Fibroblast of upper back skin (primary cell): ENCODE results near the gene HECTD1.
"Not testable (repeated sequence)": the region's sequence is repeated elsewhere in the genome, so short reads cannot be mapped to it uniquely, and the experiment has no call there.

Source experiments
- DNase-seq: peaks from one replicate; pipeline ENCODE4 v3.0.0-alpha.2; 2013

HECTD1 gene

DNA sequence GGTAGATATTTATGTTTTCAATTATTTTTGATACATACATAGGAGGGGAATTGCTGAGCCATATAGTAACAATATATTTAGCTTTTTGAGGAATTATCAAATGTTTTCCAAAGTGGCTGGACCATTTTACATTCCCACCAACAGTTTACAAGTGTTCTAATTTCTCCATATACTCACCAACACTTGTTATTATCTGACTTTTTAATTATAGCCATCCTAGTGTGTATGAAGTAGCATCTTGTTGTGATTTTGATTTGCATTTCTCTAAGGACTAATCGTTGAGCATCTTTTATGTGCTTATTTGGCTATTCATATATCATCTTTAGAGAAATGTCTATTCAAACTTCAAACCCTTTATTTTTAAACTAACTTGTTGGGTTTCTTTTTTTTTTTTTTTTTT is 17.2 kb upstream of the HECTD1 start:
- no peak for DNase-seq

DNA sequence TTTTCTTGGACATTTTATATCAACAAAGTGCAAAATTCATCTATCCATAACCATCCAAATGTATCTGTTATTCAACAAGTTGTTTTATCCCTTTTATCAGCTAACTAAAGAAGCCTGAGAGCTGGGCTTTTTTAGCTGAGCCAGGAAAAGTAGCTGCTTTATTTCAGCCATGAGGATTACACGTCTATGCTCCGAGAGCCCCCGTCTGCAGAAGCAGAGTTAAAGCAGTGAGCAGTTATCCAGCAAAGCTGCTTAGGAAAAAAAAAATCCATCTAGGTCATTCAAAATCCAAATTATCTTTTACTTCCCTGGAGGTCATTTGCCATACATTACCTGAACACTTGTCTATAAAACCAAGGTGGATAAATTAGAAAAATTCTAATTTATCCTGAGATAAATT is 15.7 kb upstream of the HECTD1 start:
- DNase-seq, result no peak

DNA sequence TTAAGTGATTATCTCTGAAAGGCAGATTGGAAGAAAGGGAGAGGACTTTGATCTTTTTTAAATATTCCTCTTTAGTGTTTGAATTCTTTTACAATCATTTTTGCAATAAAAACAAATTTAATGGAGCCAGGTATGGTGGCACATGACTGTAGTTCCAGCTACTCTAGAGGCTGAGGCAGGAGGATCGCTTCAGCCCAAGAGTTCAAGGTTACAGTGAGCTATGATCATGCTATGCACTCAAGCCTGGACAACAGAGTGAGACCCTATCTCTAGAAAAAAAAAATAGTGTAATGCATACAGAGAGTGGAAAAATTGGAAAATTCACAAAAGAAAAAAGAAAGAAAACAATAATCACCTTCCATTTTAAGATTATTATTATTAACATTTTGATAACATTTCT is 15.2 kb upstream of the HECTD1 start:
- DNase-seq, result no peak

DNA sequence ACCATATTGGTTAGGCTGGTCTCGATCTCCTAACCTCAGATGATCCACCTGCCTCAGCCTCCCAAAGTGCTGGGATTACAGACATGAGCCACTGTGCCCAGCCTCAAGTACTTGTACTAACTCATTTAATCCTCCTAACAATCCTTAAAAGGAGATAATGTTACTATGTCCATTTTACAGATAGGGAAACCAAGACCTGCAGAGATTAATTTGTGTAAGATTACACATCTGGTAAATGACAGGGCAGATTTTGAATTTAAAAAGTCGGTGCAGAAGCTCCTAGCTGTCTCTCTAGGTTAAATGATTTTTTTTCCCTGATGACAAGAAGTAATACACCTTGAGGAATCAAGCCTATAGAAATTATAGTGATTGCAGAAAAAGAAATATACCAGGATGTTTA is 13.7 kb upstream of the HECTD1 start:
- no peak for DNase-seq

DNA sequence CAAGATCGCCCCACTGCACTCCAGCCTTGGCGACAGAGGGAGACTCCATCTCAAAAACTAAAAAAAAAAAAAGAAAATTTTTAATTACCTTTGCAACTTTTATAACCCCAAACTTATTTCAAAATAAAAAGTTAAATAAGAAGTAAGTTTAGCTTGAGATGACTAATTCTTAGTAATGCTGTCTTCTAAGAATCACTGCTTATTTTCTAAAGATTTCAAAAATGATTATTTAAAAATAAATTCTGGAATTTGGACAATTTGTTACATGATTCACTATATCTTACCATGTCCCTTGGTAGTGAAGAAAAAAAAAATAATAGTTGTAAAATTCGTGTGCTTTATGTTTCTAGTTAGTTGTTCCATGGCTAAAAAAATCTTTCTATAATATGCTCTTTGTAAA is 11.6 kb upstream of the HECTD1 start:
- no peak for DNase-seq

DNA sequence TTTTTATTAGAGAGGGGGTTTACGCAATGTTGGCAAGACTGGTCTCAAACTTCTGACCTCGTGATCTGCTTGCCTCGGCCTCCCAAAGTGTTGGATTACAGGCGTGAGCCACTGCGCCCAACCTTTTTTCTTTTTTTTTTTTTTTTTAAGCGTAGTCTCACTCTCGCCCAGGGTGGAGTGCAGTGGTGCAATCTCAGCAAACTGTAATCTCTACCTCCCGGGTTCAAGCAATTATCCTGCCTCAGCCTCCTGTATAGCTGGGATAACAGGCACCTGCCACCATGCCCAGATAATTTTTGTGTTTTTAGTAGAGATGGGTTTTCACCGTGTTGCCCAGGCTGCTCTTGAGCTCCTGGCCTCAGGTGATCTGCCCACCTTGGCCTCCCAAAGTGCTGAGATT is 8.8 kb upstream of the HECTD1 start:
- no peak for DNase-seq

DNA sequence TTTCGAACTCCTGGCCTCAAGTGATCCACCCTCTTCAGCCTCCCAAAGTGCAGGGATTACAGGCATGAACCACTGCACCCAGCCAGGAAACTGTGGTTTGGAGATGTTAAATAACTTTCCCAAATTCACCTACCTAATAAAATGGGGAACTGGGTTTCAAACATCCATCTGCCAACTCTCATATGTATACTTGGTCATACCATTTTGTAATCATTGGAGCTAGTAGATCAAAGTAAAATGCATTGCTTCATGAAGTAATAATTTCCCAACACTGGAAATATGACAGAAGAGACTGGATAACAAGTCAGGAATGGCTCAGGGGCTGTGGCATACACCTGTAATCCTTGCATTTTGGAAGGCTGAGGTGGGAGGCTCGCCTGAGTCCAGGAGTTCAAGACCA is 5.3 kb upstream of the HECTD1 start:
- DNase-seq, result no peak

DNA sequence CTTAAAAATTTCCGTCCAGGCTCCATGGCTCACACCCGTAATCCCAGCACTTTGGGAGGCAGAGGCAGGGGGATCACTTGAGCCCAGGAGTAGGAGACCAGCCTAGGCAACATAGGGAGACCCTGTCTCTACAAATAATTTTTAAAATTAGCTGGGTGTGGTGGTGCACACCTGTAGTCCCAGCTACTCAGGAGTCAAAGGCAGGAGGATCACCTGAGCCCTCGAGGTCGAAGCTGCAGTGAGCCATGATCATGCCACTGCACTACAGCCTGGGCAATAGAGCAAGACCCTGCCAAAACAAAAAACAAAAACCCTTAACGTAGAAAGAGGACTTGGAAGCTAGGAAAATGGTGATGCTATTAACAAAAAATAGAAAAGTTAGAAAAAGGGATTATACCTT is 2.0 kb upstream of the HECTD1 start:
- no peak for DNase-seq

DNA sequence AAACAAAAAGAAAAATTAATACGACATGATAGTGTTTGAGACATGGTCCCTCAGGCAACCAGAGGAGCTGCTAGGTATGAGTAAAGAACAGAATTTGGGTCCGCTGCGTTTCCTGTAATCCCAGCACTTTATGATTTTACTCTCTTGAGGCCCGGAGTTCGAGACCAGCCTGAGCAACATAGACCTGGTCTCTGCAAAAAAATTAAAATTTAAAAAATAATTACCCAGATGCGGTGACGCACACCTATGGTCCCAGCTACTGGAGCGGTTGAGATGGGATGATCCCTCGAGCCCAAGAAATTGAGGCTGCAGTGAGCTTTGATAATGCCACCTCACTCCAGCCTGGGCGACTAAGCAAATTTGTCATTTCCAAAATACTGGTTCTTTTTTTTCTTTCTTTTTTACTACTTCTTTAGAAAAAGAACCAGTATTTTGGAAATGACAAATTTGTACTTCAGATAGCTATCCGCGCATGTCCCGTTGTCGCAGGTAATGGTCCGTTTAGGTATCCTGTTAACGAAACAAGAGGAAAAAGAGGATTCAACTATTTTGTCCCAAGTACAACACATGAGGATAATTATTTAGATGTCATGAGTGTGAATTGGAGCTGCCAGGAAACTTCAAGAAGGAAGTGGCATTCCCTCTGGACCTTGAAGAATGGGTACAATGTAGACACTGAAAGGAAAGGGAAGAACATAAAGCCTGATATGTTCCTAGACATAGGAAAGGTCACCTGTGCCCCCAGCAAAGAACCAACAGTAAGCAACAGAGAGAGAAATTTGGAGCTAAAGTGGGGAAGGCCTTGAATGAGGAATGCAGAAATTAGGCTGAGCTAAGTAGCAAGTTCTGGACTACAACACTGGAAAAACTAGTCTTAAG is 1.2 kb upstream of the HECTD1 start:
- DNase-seq, result no peak

DNA sequence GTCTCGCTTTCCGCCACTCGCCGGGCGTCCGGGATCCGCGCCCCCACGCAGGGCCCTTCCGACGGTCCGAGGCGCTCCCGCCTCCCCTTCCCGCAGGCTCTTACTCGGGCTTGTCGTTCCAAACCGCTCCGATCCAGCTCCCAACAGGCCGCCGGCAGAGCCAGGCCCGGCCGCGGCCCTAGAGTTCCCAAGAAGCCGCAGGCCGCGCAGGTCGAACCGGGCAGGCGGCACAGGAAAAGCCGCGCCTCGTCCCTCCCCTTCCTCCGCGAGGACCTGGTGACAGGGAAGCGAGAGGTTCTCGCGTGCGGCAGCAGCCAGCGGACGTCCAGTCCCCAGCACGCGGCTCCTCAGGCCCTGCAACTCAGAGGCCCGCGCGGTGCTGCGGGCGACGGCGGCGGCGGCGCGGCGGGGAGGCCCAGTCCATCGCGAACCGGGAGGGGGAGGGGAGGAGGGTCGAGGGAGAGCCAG is 272 bp downstream of the HECTD1 start:
- no peak for DNase-seq

DNA sequence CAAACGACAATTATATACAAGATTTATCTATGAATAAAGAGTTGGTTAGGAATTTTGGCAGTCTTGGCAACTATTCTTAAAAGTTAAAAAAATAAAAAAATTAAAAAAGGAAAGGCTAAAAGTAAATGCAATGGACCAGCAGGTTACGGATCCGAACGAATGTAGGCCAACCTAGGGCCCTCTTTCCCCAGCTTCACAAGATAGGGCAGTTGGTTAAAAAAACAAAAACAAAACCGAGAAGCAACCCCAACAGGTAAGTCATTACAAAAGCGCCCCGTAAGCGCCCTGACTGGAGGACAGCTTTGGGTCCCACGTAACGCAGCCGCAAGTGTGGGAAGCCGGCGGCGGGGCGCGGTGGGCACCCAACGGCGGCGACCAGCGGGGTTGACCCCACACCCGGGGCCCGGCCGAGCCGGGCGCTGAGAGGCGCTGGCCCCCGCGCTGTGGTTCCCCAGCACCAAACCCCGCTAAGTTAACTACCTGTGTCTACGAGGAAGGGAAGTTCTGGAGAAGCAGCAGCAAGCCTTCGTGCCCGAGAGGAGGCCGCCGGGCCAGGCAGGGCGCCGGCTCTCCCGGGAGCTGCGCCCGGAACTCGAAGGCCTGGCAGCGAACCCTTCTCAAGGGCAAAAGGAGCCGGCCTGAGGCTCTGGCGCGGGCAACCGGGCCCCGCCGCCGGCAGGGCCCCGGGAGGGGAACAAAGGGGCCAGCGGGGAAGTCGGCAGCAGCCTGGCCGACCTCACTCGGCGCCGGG is 882 bp downstream of the HECTD1 start:
- no peak for DNase-seq

DNA sequence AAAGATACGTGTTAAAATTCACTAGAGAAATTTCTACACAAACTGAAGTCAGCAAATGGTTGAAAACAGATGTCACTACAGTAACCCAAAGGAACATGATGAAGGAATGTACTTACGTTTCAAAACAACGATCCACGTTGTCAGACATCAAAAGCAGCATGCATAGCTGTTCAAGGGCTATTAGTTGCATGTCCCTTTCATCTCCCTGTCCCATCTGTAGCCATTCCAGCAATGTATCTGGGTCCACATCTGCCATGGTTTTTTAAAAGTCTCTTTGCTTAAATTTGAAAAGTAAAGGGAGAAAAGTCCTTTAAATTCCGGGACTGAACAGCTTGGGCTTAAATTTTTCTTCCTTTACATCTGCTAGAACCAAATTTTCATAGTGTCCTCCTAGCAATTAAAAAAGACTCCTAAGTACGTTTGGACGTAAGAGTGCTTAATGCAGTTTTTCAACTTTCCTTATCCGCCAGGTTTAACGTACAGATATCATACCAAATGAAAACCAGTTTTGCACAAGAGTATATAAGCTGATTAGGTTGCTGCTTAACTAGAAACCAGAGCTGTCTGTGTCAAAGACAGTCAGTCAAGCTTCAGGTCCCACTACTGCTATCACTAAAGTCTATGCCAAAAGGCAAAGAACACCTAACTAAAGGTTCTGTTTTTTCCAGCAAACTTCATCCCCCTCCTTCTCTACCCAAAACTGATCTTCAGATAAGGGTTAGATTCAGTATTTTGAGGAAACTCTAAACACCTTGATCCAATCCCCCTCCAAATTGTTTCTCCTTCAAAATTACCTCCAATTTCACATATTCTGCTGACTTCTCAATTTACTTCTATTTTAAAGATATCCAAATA is 1.7 kb downstream of the HECTD1 start:
- peak; percentile 75 for DNase-seq

DNA sequence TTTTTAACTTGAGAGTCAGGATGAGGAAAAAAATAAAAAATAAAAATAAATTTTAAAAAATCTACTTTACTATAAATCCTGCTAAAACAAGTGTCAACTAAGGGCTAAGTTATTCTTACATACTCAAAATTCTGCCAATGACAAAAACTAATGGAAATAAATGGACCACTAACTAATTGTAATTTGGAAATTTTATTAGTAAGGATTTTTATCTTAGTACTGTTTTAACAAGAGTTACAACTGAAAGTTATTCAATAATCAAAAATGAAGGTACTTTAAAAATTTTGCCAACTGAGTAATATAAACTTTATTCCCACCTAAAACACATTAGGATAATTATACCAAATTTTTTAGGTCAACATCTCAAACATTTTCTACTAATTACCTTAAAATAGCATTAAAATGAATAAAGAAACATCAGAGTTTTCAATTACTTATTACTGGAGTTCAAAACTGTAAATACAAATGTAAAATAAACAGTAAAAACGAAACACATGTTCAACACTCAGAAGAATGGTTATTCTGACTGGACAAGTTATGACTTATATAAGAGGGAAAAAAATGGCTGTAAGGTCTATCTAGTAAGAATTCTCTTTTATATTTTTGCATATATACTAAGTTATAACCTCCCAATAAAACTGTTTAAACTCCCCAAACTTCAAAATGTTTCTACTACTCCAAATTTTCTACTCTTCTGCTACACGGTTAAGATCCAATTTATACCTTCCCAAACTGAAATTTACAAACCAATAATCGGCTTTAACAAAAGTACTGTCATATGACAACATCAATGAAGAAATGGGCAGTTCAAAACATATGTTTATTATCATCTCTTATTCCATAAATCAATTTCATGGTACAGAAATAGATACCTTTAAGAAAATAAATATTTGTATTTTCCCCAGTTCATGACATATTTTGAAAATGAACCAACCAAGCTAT is 2.7 kb downstream of the HECTD1 start:
- DNase-seq, result no peak

DNA sequence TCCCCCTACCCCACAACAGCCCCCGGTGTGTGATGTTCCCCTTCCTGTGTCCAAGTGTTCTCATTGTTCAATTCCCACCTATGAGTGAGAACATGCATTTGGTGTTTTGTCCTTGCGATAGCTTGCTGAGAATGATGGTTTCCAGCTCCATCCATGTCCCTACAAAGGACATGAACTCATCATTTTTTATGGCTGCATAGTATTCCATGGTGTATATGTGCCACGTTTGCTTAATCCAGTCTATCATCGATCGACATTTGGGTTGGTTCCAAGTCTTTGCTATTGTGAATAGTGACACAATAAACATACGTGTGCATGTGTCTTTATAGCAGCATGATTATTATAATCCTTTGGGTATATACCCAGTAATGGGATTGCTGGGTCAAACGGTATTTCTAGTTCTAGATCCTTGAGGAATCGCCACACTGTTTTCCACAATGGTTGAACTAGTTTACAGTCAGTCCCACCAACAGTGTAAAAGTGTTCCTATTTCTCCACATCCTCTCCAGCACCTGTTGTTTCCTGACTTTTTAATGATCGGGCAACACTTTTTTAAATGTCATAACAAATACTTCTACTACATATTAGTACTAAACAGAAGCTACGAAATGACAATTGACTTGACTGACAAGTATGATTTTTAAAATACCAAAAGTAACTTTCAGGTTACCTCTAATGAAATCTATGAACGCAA is 3.5 kb downstream of the HECTD1 start:
- not testable (repeated sequence) for DNase-seq

DNA sequence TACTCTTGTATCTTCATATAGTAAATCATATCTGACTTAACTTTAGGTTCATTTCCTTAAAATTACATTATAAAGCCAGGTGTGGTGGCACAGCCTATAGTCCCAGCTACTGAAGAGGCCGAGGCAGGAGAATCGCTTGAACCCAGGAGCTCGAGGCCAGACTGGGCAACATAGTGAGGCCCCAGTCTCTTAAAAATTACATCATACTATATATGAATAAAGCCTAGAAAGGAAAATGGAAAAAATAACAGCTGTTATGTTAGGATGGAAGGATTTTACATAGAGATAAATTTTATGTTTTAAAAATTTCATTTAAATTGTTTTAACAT is 4.2 kb downstream of the HECTD1 start:
- DNase-seq, result no peak

DNA sequence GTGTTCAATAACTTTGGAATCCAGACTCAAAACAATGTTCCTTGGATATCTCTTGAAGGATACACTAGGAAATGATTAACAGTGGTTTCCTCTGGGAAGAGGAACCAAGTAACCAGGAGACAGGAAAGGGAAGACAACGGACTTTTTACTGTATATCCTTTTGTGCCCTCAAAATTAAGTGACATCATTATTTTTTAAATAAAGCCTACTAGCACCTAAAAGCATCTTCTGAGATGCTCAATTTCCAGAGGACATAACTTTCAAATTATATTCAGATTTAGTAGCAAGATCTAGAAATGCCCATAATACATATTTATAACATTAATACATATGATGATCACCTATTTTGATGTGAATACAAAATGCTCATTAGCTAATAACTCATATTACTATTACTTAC is 6.5 kb downstream of the HECTD1 start:
- no peak for DNase-seq

DNA sequence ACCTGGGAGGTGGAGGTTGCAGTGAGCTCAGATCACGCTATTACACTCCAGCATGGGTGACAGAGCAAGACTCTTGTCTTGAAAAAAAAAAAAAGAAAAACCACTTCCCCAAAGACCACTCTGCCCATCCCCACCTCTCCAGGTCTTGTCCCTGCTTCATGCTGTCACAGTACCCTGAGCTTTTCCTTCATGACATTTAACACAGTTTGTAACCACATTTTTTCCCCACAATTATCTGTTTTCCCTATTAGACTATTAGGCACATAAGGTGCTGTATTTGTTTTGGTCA is 6.9 kb downstream of the HECTD1 start:
- DNase-seq, result no peak

DNA sequence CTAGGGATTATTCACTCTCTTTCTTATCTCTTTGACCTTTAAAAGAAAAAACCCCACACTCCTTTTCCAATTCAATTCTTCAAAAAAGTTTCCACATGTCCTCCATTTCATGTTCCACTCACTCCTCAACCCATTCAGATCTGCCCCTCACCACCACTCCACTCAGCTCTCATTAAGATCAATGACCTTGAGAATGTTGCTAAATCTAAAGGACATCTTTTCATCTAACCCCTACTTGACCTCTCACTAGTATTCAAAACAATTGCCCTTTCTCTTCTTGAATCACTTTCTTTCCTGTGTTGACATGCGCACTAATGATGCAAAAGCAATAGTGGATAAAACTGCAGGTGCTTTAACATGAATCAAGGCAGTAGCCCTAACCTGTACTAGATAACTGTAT is 9.9 kb downstream of the HECTD1 start:
- no peak for DNase-seq

DNA sequence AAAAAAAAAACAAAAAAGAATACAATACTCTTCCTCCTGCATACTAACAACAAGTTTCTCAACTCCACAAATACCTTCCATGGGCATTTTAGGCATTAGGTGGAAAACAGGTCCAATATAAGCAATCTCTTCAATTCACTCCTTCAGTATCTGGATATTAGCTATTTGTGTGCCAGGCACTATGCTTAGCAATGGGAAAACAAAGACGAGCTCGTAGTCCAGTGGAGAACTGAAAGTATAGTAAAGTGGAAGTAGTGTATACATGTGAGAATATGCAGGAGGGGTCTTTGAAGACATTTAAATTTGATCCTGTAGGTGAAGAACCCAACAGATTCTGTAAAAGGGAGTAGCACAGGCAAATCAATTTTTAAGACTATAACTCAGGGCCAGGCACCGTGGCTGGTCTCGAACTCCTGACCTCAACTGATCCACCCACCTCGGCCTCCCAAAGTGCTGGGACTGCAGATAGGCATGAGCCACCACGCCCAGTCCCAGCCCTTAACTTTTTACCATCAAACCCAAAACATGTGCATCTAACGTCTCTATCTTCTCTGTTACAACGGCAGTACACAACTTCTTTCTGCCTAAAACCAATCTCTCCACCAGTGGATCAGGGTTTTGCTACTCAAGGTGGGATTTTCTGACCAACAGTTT is 10.6 kb downstream of the HECTD1 start:
- DNase-seq, result no peak

DNA sequence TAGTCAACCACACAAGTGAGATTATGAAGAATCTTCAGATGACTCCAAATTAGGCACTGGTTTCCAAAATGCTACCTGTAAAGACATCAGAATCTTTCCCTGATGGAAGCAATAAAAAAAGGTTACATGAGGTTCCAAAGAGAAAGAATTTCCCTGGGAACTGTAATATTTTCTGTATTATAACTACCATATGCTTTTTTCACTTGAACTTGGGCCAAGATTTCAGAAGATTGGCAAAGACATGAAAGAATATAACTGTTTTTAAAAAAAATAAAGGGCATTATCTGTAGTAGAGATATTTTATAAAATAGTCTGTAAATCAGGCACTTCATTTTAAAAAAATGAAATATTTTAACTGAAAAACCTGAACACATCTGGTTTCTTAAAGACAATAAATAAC is 12.9 kb downstream of the HECTD1 start:
- DNase-seq, result peak; percentile 55

DNA sequence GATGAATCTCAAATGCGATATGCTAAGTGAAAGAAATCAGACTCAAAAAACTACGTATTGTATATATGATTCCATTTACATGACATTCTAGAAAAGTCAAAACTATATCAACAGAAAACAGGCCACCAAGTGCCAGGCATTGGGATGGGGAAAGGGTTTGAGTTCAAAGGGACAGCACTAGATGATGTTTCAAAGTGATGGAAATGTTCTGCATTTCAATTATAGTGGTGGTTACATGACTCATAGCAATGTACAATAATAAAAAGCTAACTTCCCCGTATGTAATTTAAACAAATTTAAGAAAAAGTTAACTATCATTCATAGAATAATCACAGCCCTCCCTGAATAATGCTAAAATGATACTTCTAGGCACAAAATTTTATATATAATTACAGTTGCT is 13.5 kb downstream of the HECTD1 start:
- no peak for DNase-seq
